H1 (cell line): Measurements from ENCODE around the gene YPEL4. TPM values are rescaled to one million over a fixed set of nuclear protein-coding genes. Genes with fewer than 3 reads are reported as not detected.

Source experiments
- polyA plus RNA-seq, 7 experiments: library from polyadenylated mRNA; depleted of rRNA in 3 of 7; stranded (reverse) in 5 of 7; unstranded in 2 of 7; fragments of >200 nt in 5 of 7; fragments of 200-250 nt in 2 of 7; gene quantifications; 1 replicate in 5 of 7; 2 replicates in 1 of 7; 4 replicates in 1 of 7; pipeline versions ENCODE4 v1.2.1 to v1.2.3, GENCODE V29; 2011 to 2013; ENCODE audit warnings: missing spikeins in 2 of 7, mixed read lengths in 2 of 7
- total RNA-seq: library from RNA; stranded (reverse); fragmentation: NEBNext Ultra II Directional; extraction: Animal tissue kit (Norgen Biotek cat#: 25700); gene quantifications from 2 replicates; pipeline ENCODE4 v1.2.1, GENCODE V29; 2021
- TF ChIP-seq, protein P1 (sequence below): fragments of 300-600 bp; sonication (generic); IDR thresholded peaks from 2 replicates; pipeline ENCODE4 v1.7.1; 2012; ENCODE audit warnings: low read length, moderate library complexity, mild to moderate bottlenecking, inconsistent platforms; ENCODE audit not compliant: insufficient replicate concordance

Gene YPEL4
- total and polyA plus RNA-seq, 2 of the 8 experiments (the other 6 are each of a cell fraction or from before 2014, with no cell fraction given) = 0.13 to 0.38 TPM

DNA sequence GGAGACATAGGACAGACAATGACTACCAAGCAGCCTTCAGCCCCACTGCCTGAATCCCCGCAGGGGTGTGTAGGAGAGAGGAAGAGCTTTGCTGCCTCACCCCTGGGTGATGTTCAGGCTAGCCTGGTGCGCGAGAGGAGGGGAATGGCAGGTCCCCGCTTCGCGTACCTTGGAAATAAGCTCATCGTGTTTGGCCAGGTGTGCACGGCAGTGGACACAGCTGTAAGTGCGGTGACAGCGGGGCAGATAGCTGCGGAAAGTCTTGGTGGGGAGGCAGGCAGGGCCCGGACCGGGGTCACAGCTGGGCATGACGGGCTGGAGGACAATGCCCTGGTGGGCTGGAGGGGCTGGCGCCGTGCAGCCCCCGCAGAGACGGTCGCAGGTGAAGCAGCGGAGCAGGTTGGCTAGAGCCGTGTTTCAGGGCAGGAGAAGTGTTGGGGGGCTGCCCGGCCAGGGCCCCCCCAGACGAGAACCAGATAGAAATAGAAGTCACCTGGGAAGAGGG, 2.9 kb downstream of the YPEL4 start (continued):
- TF ChIP-seq, protein P1, sequence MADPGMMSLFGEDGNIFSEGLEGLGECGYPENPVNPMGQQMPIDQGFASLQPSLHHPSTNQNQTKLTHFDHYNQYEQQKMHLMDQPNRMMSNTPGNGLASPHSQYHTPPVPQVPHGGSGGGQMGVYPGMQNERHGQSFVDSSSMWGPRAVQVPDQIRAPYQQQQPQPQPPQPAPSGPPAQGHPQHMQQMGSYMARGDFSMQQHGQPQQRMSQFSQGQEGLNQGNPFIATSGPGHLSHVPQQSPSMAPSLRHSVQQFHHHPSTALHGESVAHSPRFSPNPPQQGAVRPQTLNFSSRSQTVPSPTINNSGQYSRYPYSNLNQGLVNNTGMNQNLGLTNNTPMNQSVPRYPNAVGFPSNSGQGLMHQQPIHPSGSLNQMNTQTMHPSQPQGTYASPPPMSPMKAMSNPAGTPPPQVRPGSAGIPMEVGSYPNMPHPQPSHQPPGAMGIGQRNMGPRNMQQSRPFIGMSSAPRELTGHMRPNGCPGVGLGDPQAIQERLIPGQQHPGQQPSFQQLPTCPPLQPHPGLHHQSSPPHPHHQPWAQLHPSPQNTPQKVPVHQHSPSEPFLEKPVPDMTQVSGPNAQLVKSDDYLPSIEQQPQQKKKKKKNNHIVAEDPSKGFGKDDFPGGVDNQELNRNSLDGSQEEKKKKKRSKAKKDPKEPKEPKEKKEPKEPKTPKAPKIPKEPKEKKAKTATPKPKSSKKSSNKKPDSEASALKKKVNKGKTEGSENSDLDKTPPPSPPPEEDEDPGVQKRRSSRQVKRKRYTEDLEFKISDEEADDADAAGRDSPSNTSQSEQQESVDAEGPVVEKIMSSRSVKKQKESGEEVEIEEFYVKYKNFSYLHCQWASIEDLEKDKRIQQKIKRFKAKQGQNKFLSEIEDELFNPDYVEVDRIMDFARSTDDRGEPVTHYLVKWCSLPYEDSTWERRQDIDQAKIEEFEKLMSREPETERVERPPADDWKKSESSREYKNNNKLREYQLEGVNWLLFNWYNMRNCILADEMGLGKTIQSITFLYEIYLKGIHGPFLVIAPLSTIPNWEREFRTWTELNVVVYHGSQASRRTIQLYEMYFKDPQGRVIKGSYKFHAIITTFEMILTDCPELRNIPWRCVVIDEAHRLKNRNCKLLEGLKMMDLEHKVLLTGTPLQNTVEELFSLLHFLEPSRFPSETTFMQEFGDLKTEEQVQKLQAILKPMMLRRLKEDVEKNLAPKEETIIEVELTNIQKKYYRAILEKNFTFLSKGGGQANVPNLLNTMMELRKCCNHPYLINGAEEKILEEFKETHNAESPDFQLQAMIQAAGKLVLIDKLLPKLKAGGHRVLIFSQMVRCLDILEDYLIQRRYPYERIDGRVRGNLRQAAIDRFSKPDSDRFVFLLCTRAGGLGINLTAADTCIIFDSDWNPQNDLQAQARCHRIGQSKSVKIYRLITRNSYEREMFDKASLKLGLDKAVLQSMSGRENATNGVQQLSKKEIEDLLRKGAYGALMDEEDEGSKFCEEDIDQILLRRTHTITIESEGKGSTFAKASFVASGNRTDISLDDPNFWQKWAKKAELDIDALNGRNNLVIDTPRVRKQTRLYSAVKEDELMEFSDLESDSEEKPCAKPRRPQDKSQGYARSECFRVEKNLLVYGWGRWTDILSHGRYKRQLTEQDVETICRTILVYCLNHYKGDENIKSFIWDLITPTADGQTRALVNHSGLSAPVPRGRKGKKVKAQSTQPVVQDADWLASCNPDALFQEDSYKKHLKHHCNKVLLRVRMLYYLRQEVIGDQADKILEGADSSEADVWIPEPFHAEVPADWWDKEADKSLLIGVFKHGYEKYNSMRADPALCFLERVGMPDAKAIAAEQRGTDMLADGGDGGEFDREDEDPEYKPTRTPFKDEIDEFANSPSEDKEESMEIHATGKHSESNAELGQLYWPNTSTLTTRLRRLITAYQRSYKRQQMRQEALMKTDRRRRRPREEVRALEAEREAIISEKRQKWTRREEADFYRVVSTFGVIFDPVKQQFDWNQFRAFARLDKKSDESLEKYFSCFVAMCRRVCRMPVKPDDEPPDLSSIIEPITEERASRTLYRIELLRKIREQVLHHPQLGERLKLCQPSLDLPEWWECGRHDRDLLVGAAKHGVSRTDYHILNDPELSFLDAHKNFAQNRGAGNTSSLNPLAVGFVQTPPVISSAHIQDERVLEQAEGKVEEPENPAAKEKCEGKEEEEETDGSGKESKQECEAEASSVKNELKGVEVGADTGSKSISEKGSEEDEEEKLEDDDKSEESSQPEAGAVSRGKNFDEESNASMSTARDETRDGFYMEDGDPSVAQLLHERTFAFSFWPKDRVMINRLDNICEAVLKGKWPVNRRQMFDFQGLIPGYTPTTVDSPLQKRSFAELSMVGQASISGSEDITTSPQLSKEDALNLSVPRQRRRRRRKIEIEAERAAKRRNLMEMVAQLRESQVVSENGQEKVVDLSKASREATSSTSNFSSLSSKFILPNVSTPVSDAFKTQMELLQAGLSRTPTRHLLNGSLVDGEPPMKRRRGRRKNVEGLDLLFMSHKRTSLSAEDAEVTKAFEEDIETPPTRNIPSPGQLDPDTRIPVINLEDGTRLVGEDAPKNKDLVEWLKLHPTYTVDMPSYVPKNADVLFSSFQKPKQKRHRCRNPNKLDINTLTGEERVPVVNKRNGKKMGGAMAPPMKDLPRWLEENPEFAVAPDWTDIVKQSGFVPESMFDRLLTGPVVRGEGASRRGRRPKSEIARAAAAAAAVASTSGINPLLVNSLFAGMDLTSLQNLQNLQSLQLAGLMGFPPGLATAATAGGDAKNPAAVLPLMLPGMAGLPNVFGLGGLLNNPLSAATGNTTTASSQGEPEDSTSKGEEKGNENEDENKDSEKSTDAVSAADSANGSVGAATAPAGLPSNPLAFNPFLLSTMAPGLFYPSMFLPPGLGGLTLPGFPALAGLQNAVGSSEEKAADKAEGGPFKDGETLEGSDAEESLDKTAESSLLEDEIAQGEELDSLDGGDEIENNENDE = no peak
- TF ChIP-seq, all 59 proteins: peak for 6
